NCI-H510A (cell line): ENCODE data around the gene SYCE3.
A peak's percentile ranks its signal among the peaks of the same experiment; 100 is the strongest.
"Not testable (repeated sequence)": the region's sequence is repeated elsewhere in the genome, so short reads cannot be mapped to it uniquely, and the experiment has no call there.

Experiments used
- DNase-seq: peaks from one replicate; lab custom pipeline; 2025; lab: John Stamatoyannopoulos, UW

The SYCE3 gene

GRCh38 chr22:50520184-50520583 lies 42.5 kb downstream of the SYCE3 start:
- DNase-seq: not testable (repeated sequence)

- DNase-seq: no peak
Observed at GRCh38 chr22:50519151-50519550, 43.6 kb downstream of the SYCE3 start.

- no peak for DNase-seq
Observed at GRCh38 chr22:50518606-50519005, 44.1 kb downstream of the SYCE3 start.

- DNase-seq: no peak
Observed at GRCh38 chr22:50517495-50518260, 45.0 kb downstream of the SYCE3 start.

GRCh38 chr22:50516891-50517290 lies 45.8 kb downstream of the SYCE3 start:
- DNase-seq: no peak

GRCh38 chr22:50516068-50516467 lies 46.7 kb downstream of the SYCE3 start:
- no peak for DNase-seq

GRCh38 chr22:50513175-50513574 lies 49.5 kb downstream of the SYCE3 start:
- DNase-seq: no peak

GRCh38 chr22:50508897-50509296 lies 53.8 kb downstream of the SYCE3 start:
- DNase-seq: no peak

- DNase-seq: peak; percentile 79
Observed at GRCh38 chr22:50507991-50508884, 54.5 kb downstream of the SYCE3 start, which contains the start of gene NCAPH2. Gene NCAPH2 (plus strand): TSS chr22:50508224. CDS start chr22:50508338, 114 bp downstream.

GRCh38 chr22:50507421-50507990 lies 55.2 kb downstream of the SYCE3 start, which contains the start of gene LMF2:
Gene LMF2 (minus strand): TSS chr22:50507702. CDS start chr22:50507675, 27 bp downstream.
- no peak for DNase-seq

GRCh38 chr22:50506611-50507420 lies 55.9 kb downstream of the SYCE3 start:
- DNase-seq: no peak

GRCh38 chr22:50505776-50506610 lies 56.7 kb downstream of the SYCE3 start:
- DNase-seq: no peak

- DNase-seq: no peak
Observed at GRCh38 chr22:50505276-50505775, 57.4 kb downstream of the SYCE3 start.

GRCh38 chr22:50504369-50505211 lies 58.1 kb downstream of the SYCE3 start:
- DNase-seq: no peak

GRCh38 chr22:50503475-50504145 lies 59.1 kb downstream of the SYCE3 start:
- DNase-seq: no peak

GRCh38 chr22:50502628-50503474 lies 59.9 kb downstream of the SYCE3 start:
- DNase-seq: no peak

- no peak for DNase-seq
Observed at GRCh38 chr22:50502096-50502495, 60.6 kb downstream of the SYCE3 start.
